ENCODE measurements around the gene ENOX2. TPM values are rescaled to one million over a fixed set of nuclear protein-coding genes. Genes with fewer than 3 reads are reported as not detected.
"Not testable (repeated sequence)": the region's sequence is repeated elsewhere in the genome, so short reads cannot be mapped to it uniquely, and the experiment has no call there.

Gene ENOX2
- polyA plus RNA-seq, 1 donor from 2014 or later, result 48.7 TPM

GRCh38 chrX:130919676-130920075, 16.7 kb upstream of the ENOX2 start:
- not testable (repeated sequence) for H3K9me2 ChIP-seq (ENCODE audit: insufficient read depth, low read length); H3K9me3 ChIP-seq (ENCODE audit: low read length); H3K36me3 ChIP-seq (ENCODE audit: insufficient read depth, low read length); H2AFZ ChIP-seq (ENCODE audit: low read depth, low read length); H4K20me1 ChIP-seq (ENCODE audit: insufficient read depth); H3K9ac ChIP-seq (ENCODE audit: low read length); H3F3A ChIP-seq (ENCODE audit: insufficient read depth, low read length, poor library complexity, severe bottlenecking); H3K27ac ChIP-seq (ENCODE audit: low read length); H3K4me2 ChIP-seq (ENCODE audit: low read length); H3K27me3 ChIP-seq (ENCODE audit: insufficient read depth, low read depth, low read length); H3K79me2 ChIP-seq (replicated peaks; ENCODE audit: insufficient read depth, low read length); H3K4me3 ChIP-seq (ENCODE audit: low read length)

- H4K20me1 ChIP-seq (ENCODE audit: insufficient read depth); H3K9me3 ChIP-seq (ENCODE audit: low read length); H3K9me2 ChIP-seq (ENCODE audit: insufficient read depth, low read length); H3K27me3 ChIP-seq (ENCODE audit: insufficient read depth, low read depth, low read length); H3K36me3 ChIP-seq (ENCODE audit: insufficient read depth, low read length); H3K79me2 ChIP-seq (replicated peaks; ENCODE audit: insufficient read depth, low read length); H3F3A ChIP-seq (ENCODE audit: insufficient read depth, low read length, poor library complexity, severe bottlenecking); H3K4me2 ChIP-seq (ENCODE audit: low read length); H3K27ac ChIP-seq (ENCODE audit: low read length); H3K4me3 ChIP-seq (ENCODE audit: low read length); H3K9ac ChIP-seq (ENCODE audit: low read length); H2AFZ ChIP-seq (ENCODE audit: low read depth, low read length): not testable (repeated sequence)
Measured at GRCh38 chrX:130918498-130918897, 15.5 kb upstream of the ENOX2 start.

- Histone ChIP-seq H3K27me3 (ENCODE audit: insufficient read depth, low read depth, low read length) (no peaks in the 10 kb centered on the region), H3K9me3 (ENCODE audit: low read length) (no peaks in the 10 kb centered on the region), H3K9ac (ENCODE audit: low read length) (no peak overlapping the region), H3K36me3 (ENCODE audit: insufficient read depth, low read length) (no peaks in the 10 kb centered on the region), H3F3A (ENCODE audit: insufficient read depth, low read length, poor library complexity, severe bottlenecking) (no peaks in the 10 kb centered on the region), H3K4me2 (ENCODE audit: low read length) (no peak overlapping the region), H2AFZ (ENCODE audit: low read depth, low read length) (no peak overlapping the region), H3K27ac (ENCODE audit: low read length) (no peak overlapping the region), H3K9me2 (ENCODE audit: insufficient read depth, low read length) (no peaks in the 10 kb centered on the region), H4K20me1 (ENCODE audit: insufficient read depth) (no peaks in the 10 kb centered on the region), H3K79me2 (replicated peaks; ENCODE audit: insufficient read depth, low read length) (no peaks in the 10 kb centered on the region), H3K4me3 (ENCODE audit: low read length) (no peak overlapping the region)
- TF ChIP-seq SMC3 (conservative IDR thresholded peaks at IDR 0.05; ENCODE audit: poor library complexity) (peak; percentile 91), RAD21 (conservative IDR thresholded peaks at IDR 0.05) (peak; percentile 88), EP300 (conservative IDR thresholded peaks at IDR 0.05; ENCODE audit: poor library complexity, severe bottlenecking) (no peak), POLR2AphosphoS5 (IDR thresholded peaks at IDR 0.05) (no peak), EZH2 (IDR thresholded peaks at IDR 0.05; ENCODE audit: borderline replicate concordance, insufficient read depth, low read length, poor library complexity, severe bottlenecking) (no peak), REST (IDR thresholded peaks at IDR 0.05; ENCODE audit: borderline replicate concordance) (no peak), TAF1 (IDR thresholded peaks at IDR 0.05; ENCODE audit: low read depth) (no peak), MXI1 (conservative IDR thresholded peaks at IDR 0.05; ENCODE audit: poor library complexity, severe bottlenecking) (no peak)
- TF ChIP-seq, protein P1, sequence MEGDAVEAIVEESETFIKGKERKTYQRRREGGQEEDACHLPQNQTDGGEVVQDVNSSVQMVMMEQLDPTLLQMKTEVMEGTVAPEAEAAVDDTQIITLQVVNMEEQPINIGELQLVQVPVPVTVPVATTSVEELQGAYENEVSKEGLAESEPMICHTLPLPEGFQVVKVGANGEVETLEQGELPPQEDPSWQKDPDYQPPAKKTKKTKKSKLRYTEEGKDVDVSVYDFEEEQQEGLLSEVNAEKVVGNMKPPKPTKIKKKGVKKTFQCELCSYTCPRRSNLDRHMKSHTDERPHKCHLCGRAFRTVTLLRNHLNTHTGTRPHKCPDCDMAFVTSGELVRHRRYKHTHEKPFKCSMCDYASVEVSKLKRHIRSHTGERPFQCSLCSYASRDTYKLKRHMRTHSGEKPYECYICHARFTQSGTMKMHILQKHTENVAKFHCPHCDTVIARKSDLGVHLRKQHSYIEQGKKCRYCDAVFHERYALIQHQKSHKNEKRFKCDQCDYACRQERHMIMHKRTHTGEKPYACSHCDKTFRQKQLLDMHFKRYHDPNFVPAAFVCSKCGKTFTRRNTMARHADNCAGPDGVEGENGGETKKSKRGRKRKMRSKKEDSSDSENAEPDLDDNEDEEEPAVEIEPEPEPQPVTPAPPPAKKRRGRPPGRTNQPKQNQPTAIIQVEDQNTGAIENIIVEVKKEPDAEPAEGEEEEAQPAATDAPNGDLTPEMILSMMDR (IDR thresholded peaks at IDR 0.05; ENCODE audit: poor library complexity, severe bottlenecking), result peak; percentile 79
Measured at GRCh38 chrX:130916636-130917422, 13.8 kb upstream of the ENOX2 start.

All from neural cell (in vitro differentiated cells).